Measurements from ENCODE around the gene PSG2.
"Not testable (repeated sequence)": the region's sequence is repeated elsewhere in the genome, so short reads cannot be mapped to it uniquely, and the experiment has no call there.

Gene PSG2

DNA sequence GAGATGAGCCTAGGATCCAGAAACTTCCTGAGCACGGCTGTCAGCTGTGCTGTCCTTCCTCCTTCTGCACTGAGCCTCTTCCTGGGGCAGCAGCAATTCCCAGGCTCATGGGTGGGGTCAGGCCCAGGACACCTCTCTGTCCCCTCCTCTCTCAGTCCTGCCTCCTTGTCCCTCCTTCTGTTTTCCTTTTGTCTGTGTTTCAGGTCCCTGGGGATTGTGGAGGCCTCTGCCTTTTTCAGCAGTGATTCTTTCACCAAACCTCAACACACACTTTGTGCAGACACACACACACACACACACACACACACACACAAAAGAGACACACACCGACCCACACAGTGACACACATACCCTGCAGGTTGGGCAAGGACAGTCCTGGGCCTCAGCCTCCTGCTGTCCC is at the start of gene PSG2:
PSG2 (minus strand) TSS at position 101 of the 400 bp plus-strand sequence. CDS start 132 bp downstream, outside the sequence.
- not testable (repeated sequence) for DNase-seq (ENCODE audit: low read depth in 2 of 2, low spot score in 1 of 2)

DNA sequence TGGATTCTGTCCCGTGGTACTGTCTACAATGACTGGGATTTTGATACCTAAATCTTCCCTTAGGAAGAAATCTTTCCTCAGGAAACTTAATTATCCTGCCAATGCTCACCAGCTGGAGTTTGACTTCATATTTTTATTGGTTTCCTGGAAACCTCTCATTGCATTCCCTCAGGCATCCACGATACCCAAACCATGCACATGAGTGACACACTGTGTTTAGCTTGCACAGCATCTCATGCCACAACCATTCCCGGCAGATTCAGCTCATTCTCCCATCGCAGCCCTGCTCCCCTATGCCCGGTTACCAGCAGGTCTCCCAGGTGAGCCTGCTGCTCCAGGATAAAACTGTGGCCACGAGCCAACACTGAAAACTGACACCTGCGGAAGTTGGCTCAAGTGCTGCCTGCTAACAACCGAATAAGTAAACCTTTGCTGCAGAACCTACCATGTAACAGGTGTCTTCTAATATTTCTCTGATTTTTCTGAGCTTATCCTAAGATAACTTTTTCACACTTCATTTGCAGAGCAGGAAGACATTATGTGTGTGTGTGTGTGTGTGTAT is 48.9 kb upstream of the PSG2 start:
- not testable (repeated sequence) for DNase-seq (ENCODE audit: low read depth in 2 of 2, low spot score in 1 of 2)

DNA sequence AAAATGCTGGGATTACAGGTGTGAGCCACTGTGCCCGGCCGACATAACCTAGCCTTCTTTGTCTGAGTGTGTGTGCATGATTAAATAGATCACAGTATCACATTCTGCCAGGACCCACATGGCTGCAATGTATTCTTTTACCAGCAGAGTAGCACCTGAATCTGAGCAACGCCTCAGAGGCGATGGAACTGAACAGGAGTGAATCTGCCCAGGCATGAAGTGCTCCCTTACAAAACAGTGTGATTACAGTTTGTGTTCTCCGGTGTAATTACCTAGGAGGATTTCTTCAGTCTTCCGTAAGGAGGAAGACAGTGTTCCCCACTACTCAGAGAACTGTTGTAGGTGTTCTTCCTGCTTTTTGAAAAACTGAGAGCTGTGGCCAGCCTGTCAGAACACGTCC is 46.7 kb upstream of the PSG2 start:
- DNase-seq (ENCODE audit: low read depth in 2 of 2, low spot score in 1 of 2), result not testable (repeated sequence)

DNA sequence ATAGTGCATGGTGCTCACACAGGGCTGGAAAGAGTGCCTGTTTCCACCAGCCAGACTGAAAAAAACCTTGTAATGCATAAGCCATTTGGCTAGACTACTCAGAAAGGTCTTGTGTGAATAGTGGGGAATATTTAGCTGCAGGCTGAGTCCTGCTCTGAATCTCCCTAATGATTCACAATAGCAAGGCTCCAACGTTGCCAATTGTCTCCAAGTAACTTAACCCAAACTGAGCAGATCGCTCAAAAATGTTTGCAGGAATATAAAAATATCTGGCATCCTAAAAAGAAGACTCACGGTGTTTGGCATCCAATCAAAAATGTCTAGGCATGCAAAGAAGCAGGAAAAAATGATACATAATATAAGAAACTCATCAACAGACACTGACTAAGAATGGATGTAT is 44.8 kb upstream of the PSG2 start:
- DNase-seq (ENCODE audit: low read depth in 2 of 2, low spot score in 1 of 2), result not testable (repeated sequence)

DNA sequence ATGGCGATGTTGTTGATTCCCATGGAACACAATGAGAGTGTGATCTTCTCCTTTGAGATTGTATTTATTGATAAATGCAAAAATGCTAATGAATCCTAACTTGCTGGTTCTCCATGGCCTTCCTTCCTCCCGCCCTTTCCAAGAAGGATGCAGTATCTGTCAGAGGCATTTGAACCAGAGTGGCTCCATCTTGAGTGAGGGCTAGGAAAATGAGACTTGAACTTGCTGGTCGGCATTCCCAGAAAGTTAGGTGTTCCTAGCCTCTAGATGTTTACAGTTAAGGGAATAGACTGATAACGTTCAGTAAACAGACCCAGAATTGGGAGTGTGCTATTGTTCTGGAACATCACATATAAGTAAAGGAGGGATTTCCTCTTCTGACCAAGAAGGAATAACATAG is 44.2 kb upstream of the PSG2 start:
- DNase-seq (ENCODE audit: low read depth in 2 of 2, low spot score in 1 of 2), result no peak

DNA sequence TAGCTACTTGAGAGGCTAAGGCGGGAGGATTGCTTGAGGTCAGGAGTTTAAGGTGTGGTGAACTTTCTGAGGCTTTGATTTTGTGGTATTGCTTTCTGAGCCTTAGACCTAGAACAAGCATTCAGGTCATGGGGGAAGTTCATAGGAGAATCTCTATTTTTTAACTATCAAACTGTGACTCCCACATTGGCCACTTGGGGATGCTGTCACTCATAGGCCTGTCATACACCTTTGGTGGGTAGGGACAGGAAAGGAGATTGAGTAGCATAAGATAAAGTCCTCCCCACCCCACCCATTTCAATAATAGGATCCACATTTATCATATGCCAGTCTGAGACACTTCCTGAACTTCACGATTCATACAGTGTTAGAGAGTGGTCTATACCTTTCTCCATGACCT is 41.9 kb upstream of the PSG2 start:
- no peak for DNase-seq (ENCODE audit: low read depth in 2 of 2, low spot score in 1 of 2)

DNA sequence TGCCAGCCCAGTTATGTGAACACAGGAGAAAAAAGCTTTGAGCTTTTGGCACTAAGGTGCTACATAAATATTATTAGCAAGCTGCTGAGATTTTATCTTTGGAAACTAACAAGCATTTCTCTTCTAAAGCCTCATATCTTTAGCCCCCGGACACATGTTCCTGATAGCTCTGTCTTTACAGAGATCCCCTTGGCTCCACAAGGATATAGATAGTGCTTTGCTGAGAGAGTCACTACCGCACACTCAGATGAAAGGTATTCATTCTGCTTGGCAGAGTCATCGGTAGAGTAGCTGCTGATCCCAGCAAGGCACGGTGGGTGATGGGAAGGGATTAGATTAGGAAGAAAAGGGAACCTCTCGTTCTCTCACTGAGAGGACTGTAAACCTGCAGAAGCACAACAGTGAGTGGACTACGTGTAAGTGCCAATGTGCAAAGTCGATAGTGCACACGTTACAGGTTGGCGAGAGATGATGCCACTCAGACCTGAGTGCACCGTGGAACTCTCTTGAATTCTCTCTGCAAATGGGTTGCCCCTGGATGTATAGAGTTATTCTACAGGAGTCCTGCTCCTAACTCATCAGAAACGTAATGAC is 38.0 kb upstream of the PSG2 start:
- not testable (repeated sequence) for DNase-seq (ENCODE audit: low read depth in 2 of 2, low spot score in 1 of 2)

DNA sequence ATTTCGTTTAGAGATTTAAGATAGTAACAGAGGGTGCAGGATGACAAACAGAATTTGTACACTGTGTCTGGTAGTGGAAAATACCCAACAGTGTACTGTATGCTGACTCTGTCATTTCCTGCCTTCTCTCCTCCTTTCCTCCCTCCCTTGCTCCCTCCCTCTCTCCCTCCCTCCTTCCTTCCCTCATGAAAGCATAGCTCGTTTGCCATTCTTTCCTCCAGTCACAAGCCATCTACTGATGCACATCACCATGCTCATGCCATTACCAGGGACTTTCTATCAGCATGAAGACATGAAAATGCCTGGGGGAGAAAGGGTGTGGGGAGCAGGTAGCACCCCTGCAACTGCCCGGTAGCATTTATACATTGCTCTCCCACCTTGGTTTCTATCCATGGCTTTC is 37.0 kb upstream of the PSG2 start:
- DNase-seq (ENCODE audit: low read depth in 2 of 2, low spot score in 1 of 2), result not testable (repeated sequence)

DNA sequence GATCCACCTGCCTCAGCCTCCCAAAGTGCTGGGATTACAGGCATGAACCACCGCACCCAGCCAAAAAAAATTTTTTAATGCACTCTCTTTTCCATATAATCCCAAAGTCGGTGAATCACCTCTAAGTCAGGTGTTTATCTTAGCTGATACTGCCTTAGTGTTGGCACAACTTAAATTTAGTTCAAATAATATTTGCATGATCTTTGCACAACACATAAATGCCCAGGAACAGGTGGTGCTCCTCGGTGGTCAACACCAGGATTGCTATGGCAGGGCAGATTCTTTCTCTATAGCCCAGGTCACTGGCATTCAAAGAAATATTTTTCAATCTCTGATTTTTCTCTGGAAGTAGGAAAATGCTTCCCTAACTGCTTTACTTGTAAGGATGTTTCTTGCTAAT is 33.9 kb upstream of the PSG2 start:
- not testable (repeated sequence) for DNase-seq (ENCODE audit: low read depth in 2 of 2, low spot score in 1 of 2)

DNA sequence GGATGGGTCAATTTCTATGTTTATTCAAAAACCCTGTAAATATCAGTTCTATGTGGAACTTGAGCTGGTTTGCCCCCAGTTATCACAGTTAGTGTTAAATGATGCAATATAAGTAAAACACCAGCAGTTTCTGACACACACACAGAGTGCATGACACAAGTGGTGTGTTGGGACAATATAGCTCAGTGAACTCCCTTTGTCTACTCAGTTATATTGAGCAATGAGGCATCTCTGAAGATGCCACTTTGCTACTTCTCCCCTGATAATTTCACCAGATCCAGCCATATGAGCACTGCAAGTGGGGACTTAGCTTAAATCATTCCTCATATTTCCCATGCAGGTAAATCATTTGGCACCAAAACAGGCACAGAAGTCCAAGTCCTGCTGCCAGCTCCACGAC is 33.0 kb upstream of the PSG2 start:
- DNase-seq (ENCODE audit: low read depth in 2 of 2, low spot score in 1 of 2), result not testable (repeated sequence)

DNA sequence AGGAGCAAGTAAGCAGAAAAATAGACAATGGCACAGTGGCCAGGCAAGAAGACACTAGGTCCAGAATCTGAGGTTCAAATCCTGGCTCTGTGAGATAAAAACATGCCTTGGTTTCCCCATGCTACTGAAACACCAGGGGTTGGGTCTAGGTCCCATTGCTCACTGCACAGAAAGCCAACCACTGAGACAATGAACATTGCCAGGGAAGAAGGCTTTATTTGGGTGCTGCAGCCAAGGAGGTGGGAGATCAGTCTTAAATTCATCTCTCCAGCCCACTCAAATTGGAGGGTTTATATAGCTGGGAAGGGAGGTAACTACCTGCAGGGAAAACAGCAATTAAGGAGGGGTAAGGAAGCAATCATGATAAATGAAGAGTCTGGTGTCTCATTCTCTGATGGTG is 32.6 kb upstream of the PSG2 start:
- DNase-seq (ENCODE audit: low read depth in 2 of 2, low spot score in 1 of 2), result not testable (repeated sequence)

DNA sequence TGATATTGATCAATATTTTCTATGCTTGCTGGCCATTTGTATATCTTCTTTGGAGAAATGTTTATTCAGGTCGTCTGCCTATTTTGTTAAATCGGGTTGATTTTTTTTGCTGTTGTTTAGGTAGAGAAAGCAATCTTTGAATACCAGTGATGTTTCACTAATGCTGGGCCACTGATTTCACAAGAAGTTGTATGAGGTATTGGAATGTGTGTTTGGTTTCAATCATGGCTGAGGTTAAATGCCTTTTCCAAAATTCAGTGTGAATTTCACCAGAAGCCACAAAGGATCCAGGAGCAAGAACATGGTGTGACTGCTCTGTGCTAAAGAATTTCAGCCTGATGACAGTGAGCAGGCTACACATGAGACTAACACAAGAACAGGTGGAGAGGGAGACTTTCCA is 32.1 kb upstream of the PSG2 start:
- not testable (repeated sequence) for DNase-seq (ENCODE audit: low read depth in 2 of 2, low spot score in 1 of 2)

DNA sequence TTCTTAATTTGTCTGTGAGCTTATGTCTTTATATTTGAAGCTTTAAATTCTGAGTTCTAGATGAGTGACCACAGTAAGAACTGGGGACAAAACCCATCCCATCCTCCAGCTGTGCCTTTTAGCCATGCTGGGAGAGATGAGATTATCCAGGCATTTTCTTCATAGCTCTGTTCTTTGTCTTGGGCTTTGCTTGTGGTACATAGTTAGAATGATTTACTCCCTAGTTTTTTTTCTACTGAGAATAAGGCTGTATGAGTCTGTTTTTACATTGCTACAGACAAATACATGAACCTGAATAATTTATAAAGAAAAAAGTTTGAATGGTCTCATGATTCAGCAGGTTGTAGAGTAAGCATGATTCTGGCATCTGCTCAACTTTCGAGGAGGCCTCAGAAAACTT is 24.9 kb upstream of the PSG2 start:
- not testable (repeated sequence) for DNase-seq (ENCODE audit: low read depth in 2 of 2, low spot score in 1 of 2)

DNA sequence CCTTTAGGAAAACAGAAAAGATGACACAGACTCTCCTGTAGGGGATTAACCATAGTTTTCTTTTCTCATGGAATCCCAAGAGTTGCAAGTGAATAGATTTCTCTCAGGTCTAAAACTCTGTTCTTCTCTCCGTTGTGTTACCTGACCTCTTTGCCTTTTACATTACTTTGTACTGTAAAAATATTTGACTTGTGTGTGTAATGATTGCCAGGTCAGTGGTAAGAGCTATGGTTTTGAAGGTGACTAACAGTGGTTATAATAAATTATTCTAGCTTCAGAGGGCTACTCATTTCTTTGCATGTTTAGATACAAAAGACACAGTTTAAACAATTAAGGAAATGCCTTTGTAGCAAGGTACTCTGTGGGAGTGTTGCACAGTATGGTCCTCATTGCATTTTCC is 23.0 kb upstream of the PSG2 start:
- DNase-seq (ENCODE audit: low read depth in 2 of 2, low spot score in 1 of 2), result no peak

DNA sequence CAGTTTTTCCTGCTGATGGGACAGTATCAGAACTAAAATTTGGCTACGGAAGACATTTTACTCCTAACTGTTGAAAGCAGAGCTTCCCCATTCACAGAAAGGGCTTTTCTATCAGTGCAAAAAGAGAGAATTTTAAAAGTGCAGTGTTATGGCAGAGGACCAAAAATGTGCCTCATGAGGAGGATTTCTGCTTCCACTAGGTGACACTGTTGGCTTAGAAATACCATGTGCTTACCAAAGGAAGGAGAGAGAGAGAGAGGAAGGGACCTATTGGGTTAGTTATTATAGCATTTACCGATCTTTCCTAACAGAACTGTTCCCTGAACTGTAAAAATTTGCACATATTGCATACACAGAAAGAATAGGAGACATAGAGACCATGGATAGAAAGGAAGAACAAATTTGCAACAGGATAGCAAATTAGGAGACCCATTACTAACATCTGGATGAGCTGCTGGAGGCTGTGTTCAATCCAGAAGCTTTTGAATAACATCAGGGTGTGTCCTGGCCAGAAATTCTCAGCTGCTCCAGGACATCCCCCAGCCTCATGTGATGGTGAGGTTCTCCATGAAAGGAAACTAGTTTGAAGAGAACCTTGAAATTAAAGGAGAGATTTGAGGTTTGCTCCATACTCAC is 21.8 kb upstream of the PSG2 start:
- not testable (repeated sequence) for DNase-seq (ENCODE audit: low read depth in 2 of 2, low spot score in 1 of 2)

DNA sequence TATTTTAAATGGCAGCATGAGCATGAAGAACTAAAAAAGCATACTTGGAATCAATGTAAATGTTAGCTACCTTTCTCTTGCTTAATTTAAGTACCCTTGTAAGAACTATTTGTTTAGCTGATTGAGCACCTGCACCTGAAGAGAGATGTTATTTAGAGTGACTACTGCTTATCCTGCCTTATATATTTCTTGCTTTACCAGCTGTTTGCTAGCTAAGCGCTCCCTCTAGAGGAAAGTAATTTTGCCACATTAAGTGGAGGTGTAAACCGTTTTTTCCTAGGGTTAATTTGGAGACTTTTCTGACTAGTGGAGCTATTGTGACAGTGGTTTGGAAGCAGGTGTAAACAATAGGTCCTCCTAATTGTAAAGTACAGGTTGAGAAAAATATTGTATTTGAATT is 19.4 kb upstream of the PSG2 start:
- DNase-seq (ENCODE audit: low read depth in 2 of 2, low spot score in 1 of 2), result no peak

DNA sequence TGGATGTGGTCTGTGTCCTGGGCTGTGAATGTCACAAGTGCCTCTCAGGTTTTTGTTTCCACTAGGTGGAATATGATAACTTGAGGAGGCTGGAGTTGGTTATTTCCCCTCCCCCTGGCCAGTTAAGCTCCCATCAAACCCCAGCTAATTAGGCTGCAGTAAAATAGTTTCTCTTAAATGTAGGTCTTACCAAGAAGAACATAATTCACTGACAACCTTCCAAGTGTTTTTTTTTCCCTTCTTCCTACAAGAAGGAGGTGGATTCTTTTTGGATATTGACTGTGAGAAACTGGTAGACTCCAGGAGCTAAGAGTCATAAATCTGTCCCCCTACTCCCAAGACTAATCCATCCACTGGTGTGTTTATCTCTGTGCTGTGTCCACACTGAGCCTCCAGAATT is 15.9 kb upstream of the PSG2 start:
- not testable (repeated sequence) for DNase-seq (ENCODE audit: low read depth in 2 of 2, low spot score in 1 of 2)

DNA sequence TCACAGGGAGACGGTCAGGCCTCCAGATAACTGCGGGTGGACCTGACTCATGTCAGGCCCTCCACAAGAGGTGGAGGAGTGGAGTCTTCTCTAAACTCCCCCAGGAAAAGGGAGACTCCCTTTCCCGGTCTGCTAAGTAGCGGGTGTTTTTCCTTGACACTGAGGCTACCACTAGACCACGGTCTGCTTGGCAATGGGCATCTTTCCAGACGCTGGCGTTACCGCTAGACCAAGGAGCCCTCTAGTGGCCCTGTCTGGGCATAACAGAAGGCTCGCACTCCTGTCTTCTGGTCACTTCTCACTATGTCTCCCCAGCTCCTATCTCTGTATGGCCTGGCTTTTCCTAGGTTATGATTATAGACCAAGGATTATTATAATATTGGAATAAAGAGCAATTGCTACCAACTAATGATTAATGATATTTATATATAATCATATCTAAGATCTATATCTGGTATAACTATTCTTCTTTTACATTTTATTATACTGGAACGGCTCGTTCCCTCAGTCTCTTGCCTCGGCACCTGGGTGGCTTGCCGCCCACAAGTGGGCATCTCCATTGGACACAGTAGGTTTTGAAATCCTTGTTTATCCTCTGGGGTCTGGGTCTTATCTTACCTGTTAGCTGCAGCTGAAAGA is 5.3 kb upstream of the PSG2 start:
- not testable (repeated sequence) for DNase-seq (ENCODE audit: low read depth in 2 of 2, low spot score in 1 of 2)

DNA sequence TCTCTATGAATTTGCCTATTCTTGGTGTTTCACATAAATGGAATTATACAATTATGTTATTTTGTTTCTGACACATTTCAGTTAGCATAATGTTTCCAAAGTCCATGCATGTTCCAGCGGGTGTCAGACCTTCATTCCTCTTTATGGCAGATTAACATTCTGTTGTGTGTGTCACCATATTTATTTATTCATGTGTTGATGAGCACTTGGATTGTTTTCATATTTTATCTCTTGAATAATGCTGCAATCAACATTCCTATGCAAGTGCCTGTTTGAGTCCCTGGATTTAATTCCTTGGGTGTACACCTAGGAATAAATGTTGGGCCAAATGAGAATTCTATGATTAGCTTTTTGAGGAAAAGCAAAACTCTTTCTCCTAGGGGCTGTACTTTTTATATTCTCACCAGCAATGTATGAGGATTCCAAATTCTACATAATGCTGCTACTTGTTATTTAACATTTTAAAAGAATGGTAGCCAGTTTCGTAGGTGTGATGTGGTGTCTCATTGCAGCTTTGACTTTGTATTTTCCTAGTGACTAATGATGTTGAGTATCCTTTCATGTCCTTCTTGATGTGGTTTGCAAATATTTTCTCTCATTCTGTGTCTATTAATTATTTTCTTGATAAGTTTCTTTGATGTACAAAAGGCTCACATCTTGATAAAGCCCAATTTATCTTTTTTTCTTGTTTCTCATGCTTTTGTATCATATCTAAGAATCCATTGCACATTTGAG is 3.5 kb upstream of the PSG2 start:
- not testable (repeated sequence) for DNase-seq (ENCODE audit: low read depth in 2 of 2, low spot score in 1 of 2)

DNA sequence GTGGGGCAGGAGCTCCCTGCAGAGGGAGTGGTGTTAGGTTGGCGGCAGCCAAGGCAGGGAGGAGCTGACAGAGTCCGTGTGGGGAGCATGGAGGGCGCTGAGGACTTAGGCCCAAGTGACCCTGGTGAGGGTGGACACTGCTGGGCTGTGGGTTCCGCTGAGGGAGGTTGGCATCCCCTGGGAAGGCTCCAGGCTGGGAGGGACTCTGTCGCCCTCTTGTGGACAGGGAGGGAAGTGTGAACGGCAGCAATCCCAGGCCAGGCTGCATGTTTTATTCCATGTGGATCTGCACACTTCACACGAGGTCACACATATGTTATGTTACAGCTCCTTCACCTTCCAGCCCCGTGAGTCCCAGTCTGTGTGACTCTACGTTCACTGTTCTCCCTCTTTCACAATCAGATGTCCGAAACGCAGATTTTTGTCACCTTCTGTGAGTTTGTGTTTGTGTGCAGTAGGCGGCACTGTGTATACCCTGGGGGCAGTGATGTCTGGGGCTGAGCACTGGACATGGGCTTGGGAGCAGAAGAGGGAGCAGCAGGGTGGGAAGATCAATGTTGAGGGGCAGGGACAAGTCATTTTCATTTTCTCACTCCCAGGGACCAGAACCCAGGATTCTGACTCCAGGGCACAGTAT is 1.8 kb upstream of the PSG2 start:
- DNase-seq (ENCODE audit: low read depth in 2 of 2, low spot score in 1 of 2), result not testable (repeated sequence)

DNA sequence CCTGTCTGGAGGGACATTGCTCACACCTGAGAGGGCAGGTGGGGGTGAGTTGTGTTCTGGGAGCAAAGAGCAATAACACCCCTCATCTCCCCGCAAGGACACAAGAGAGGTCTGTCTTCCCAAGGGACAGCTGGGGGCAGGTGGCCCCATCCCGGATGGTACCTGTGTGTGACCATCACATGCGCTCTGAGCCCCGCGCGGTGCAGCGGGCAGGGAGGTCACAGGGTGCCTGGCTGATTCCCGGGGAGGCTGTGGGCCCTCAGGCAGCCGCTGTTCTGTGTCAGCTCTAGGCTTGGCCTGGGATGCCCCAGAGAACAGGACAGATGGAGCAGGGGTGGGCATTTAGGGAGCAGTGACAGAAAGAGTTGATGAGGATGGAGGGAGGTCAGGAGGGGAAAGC is 1.2 kb upstream of the PSG2 start:
- not testable (repeated sequence) for DNase-seq (ENCODE audit: low read depth in 2 of 2, low spot score in 1 of 2)

Measured in stimulated activated CD8-positive, alpha-beta memory T cell treated with anti-CD3 and anti-CD28 coated beads, Interleukin-4, amount 100 ng/mL, for 4 hours (primary cell).